NCI-H2107 treated with DMSO at 0.1 percent for 48 hours (cell line): Measurements from ENCODE around the gene XXYLT1.
"Not testable (repeated sequence)": the region's sequence is repeated elsewhere in the genome, so short reads cannot be mapped to it uniquely, and the experiment has no call there.

ENCODE experiments used
- DNase-seq: peaks from one replicate; lab custom pipeline; 2025; ENCODE audit not compliant: unreplicated experiment; lab: John Stamatoyannopoulos, UW

Gene XXYLT1

DNA sequence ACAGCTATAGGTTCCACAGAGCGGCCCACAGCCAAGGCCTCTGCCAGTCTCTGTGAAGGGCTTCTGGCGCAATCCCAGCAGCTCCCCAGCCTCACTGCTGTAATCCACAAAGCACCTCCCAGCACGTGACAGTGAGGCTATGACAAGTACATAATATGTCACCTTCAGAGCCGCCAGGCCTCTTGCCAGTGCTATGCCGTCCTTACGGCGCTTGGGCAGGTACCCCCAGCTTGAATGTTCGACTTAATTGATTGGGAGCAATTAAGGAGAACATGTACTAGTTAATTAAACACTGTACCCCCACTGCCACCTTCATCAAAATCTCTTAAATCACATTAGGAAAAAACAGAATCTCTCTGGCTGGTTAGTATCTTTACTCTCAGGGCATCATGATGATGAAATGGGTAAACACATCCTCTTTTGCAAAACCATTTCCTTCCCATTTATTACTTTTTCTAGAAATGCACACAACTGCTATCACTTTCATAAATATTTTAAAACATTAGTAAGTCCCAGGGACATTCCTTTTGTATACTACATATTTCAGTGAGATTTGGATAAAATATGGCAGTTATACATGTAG lies 169.9 kb downstream of the XXYLT1 start:
- DNase-seq: peak; percentile 55

DNA sequence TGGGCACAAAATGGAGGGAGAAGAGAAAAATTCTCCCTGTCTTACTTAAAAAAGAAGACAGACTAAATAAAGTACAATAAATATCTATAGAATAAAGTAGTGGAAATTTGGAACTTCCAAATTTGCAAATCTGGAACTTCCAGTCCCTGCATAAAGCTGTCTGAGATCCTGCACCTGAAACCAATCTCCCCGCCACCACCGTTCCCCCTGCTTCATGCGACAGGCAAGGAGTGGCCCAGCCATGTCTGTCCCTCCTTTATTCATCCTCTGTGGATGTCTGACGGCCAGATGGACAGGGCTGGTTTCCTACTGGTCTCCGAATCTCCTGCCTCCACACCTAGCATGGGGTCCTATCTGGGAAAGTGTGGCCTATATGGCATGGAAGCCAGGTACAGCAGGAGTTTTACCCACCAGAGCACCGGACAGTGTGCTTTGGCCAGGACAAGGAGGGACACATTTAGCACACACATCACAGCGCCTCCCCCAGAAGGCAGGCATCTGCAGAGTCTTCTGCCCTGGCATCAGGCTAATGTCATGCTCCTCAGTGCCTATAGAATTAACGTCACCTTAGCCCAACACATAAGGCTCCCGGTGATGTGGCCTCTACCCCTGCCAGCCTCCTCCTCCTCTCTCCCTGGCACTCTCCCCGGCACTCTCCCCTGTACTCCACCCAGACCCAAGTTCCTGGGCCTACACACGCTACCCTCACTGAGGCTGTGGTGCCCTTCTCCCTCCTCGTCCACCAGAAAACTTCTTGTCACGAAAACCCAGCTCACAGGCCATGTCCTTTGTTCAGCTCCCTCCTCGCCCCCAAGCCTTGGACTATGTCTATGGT lies 170.8 kb downstream of the XXYLT1 start:
- no peak for DNase-seq

DNA sequence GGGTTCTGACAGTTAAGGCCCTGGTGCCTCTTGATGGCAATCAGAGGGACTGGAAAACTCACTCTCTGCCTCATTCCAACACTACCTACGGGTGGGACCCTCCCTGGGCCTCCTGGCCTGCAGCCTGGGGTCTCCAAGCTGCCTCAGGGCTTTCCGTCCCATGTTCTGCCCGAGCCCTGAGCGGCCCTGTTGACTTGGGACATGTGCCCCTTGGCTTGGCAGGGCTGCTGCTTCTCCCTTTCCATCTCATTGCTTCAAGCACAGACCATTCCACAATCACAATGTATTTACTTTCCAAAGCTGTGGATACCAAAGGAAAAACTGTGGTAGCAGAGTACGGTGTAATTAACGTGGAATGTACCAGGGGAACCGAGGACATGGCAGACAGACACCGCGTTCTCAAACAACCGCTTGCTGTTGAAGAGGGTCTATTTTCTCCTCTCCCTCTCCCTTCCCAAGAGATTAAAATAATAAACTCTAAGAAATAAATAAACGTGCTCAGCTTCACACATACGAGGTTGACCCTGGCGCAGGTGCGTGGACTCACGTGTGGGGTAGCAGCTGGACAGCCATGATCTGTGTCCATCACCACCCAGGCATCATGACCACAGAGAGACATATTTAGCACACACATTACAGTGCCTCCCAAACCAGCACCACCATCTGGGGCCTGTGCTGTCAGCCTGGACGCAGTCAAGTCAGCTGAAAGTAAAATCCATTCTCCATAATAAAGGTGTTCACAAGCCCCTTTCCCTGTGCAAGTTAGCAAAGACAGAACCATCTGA lies 172.0 kb downstream of the XXYLT1 start:
- DNase-seq: no peak

DNA sequence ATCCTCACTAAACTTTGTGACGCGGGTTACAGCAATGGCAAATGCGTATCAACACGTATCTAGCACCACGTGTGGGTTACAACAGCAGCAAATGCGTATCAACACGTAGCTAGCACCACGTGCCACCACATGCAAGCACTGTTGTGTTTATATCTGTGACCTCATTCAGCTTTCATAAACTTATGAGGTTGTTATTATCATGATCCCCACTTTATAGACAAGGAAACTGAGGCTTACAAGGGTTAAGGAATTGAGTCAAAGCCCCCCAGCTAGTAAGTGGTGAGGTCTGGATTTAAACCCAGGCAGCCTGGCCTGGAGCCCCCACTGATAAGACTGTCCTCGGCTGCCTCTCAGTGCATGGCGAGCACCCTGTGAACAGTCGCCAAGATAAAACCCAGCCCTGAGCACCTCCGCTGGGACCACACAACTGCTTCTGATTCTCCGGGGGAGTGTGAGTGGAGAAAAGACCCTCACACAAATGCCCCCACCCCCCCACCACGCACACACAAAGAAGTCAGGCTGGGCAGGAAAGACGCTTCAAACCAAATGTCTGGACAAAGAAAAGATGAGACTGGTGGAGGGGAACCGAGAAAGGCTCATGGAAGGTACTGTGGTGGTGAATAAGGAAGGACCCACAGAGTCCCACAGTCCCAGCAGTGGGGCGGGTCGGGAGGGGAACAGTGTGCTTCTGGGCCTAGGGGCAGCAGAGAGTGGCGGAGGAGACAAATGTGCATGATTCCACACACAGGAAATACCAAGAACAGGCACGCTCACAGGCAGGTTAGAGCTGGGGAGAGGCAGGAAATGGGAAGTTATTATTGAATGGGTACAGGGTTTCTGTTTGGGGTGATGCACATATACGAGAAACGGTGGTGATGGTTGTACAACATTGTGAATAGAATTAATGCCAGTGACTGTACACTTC lies 173.4 kb downstream of the XXYLT1 start:
- no peak for DNase-seq

DNA sequence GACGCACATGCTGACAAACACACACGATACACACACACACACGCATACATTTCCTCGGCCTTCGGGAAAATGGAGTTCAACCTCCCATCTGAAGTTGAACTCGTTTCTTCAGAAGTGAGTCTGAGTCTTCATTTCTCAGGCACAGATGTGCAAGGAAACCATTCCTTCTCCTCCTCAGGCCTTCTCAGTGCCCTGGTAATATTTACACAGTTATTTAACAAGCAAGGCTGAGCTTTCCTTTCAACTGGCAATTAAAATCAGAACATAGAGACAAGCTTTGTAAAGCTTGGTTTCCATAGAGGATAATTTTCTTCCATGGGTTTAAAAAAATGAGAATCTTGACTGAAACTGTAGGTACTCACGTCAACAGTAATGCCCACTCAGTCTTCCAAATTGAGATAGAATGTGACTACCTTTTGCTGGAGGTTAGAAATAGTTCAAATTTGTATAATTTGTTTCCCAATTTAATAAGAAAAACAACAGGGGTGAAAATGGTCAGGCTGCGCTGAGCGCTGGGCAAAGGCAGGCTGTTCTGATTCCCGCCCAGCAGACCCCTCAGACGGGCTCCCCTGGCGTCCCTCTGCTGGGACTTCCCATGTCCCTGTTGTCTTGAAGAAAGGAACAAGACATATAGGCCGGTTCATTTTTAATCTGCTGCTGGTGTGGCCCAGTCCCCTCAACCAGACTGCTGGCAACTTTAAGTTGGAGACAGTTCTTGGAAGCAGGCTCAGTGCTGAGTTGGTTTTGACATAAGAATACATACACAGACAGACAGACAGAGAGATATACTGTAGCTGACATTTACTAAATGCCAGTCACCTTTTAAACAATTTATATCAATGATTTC lies 174.3 kb downstream of the XXYLT1 start:
- DNase-seq: no peak

DNA sequence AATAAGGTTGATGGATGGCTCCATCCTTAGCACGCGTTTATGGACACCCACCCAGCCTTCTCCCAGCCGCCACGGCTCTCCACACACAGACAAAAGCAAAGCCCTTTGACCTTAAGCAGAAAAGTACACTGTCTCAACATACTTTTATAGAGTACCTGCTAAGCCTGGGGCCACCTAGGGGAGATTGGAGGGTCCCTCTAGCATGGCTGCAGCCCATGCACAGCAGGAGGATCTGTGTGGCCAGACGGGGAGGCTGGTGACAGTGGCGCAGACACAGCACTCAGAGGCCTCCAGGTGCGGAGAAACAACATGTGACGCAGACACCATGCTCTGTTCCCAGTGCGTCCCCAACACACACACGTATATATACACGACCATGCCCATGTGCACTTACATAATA lies 174.9 kb downstream of the XXYLT1 start:
- no peak for DNase-seq

DNA sequence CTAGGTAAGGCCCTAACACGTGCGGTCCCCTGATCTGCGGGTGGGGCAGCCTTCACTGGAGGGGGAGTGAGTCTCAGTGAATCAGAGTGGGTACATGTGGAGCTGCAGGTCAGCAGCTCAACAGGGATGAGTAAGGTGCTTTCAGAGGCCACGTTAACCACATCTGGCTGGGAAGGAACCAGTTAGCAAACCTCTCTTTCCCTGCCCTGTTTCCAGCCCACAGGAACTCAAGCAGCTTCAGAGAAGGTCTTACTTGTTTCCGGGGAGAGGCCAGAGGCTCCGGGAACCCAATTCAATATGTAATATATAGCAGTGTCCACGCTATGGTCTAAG lies 175.3 kb downstream of the XXYLT1 start:
- DNase-seq: no peak

DNA sequence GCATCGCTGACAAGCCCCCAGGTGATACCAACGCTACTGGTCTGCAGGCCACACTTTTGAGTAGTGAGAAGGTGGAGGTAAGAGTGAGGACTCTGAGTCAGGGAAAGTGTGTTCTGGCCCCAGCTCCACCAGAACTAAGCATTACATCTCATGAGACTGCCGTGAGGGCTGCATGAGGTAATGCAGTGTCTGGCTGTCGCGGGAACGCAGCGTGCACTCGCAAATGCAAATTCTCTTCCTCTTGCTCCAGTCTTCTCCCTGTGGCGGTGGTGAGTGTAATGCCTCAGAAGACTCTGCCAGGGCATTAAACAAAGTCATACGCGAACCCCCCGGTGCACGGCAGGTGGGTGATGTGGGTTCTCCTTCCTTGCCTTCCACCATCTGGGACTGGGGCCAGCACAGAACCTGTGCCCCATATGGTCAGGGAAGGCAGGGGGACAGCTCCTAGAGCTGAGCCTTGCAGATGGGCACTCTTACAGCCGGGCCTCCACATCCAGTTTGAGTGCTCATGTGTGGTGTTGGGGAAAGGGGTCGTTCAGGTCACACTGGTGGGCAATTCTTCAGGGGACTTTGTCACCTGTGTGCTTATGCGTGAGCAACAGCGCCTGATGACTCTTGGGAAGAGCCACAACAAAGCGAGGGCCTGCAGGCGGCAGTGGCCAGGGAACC lies 175.8 kb downstream of the XXYLT1 start:
- DNase-seq: no peak

DNA sequence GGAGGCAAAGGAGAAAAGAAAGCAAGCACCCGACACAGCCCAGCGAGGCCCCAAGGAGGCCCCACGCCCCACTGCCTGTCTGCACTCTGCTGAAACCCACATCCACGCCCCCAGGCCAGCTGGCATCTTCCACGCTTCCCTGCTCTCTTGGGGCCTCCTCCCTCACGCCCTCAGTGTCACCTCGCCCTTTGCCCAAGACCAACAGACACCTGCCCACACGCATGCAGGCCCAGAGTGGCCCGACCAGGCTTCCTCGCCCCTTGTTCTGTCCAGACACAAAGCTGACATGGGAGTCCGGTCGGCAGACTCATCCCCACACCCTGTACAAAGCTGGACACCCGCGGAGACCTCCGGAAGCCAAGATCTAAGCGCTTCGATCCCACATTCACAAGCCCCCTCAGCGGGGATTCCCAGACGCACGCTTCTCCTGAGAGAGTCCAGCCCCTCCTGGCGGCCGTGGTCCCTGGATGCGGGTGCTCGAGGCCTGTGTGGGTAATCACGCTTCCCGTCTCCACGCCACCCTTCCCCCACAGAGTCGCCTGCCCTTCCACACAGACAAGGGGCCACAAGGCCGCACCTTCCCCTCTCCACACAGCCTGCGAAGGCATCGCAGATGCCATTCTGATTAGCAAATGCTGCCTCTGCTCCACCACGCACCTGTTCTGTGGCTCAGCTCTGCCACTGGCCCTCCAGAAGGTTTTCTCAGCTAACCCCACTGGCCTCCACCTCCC lies 176.6 kb downstream of the XXYLT1 start:
- no peak for DNase-seq

DNA sequence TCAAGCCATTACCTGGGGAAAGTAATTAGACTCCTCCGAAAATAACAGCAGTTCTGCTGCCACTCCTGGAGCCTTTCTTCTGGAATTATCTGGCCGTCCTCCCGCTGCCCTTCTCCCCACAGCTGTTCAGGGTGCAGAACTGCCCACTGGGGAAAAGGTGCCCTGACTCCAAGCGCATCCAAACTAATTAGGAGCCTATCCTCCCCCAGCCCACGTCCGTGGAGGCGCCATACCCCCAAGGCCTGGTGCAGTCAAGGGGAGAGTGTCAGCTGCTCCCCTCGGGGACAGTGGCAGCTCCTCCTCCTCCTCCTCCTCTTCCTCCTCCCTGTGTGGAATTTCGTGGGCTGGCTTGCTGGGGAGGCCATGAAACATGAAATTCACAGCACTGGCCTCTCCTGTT lies 177.2 kb downstream of the XXYLT1 start:
- no peak for DNase-seq

DNA sequence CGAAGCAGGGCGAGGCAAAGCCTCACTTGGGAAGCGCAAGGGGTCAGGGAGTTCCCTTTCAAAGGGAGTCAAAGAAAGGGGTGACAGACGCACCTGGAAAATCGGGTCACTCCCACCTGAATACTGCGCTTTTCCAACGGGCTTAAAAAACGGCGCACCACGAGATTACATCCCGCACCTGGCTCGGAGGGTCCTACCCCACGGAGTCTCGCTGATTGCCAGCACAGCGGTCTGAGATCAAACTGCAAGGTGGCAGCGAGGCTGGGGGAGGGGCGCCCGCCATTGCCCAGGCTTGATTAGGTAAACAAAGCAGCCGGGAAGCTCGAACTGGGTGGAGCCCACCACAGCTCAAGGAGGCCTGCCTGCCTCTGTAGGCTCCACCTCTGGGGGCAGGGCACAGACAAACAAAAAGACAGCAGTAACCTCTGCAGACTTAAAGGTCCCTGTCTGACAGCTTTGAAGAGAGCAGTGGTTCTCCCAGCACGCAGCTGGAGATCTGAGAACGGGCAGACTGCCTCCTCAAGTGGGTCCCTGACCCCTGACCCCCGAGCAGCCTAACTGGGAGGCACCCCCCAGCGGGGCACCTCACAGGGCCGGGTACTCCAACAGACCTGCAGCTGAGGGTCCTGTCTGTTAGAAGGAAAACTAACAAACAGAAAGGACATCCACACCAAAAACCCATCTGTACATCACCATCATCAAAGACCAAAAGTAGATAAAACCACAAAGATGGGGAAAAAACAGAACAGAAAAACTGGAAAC lies 182.9 kb downstream of the XXYLT1 start:
- not testable (repeated sequence) for DNase-seq

DNA sequence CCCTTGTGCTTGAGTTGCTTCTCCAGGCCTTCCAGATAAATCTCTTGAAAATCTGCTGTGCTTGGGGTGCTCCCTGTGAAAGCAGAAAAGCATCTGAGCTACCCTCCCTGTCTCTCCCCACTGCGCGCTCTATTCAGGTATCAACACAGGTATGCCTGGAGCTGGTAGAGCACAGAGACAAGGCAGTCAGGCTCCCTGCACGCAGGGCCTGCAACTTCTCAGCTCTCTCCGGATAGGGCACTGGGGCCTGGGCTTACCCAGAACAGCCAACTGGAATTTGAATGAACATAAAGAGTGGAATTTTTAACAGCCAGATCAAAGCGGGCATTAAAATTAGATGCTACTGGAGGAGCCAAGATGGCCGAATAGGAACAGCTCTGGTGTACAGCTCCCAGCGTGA lies 183.6 kb downstream of the XXYLT1 start:
- DNase-seq: no peak

DNA sequence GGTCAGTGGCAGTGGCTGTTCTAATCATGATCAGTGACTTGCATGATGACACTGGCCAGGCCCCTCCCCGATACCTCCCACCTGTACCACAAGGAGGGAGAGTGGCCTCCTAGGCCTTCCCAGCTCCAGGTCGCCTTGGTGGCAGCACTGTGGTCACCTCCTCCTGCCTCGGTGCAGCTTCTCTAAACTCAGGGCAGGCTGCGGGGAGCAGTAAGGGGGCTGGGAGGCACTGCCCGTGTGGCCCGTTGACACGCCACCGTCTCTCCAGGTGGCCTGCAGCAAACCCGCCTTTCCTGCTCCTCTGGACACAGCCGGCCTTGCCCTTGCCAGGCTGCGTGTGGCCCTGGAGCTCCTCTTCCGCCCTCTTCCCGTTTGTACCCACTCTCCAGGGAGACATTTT lies 184.1 kb downstream of the XXYLT1 start:
- no peak for DNase-seq

DNA sequence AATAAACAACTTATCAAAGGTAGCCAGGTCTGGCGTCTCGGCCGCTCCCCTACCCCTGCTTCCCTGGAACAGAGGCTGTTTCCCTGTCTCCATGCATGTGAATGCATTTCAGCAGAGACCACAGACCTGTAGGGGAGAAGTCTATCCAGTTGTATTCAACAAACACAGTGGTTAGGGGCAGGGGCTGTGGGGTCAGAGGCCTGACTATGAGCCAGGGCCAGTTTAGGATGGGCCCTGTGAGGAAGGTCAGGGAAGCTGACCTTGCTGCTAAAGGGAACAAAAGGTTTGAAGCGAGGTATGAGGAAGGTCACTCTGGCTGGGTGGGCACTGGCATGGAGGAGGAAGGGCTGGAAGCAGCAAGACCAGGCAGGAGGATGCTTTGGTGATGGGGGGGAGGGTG lies 184.6 kb downstream of the XXYLT1 start:
- DNase-seq: no peak

DNA sequence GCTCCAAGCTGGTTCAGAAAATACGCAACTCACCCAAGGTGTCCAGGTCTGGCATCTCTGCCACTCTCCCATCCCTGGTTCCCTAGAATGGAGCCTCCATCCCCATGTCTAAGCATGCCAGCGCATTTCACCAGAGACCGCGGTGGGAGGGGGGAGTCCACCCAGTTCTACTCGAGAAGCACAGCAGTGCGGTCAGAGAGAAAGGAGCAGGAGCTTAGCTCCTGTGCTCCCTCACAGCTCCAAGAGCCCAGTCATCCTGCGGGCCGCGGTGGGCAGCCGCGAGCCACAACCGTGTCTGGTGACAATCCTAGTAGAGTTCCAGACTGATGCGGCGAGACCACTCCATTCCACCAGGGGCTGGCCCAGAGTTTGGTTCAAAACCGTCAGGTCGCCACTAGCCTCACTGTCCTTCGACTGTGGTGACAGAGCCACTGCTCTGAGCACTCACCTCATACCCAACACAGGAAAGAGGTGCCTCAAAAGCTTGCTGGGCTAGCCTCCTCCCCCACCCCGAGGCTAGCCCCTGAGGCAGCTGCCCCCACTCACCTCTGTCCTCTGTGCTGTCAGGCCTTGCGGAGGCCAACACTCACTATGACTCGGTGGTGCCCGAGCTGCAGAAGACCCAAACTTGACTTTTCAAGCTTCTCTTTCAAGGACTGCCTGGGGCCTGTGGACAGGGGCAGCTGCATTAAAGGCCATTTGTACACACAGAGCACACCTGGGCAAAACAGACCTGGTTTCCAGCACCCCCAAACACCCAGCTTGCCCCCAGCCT lies 185.4 kb downstream of the XXYLT1 start:
- no peak for DNase-seq

DNA sequence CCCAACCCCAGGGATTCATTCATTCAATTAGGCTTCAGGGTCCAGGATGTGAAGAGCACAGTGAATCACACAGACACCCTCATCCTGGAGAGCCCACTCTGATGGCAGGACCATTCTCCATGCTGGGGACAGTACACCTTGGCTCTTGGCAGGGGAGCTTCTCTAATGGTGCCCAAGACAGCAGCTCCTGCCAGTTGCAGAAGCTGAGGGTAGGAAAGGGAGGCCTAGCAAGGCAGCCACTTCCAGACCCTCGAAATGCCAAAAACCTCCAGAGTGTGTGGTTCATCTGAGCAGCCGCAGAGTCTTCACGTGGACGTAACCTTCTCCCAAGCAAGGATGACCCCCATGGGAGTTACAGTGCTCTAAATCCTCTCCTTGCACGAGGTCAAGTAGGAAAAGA lies 186.2 kb downstream of the XXYLT1 start:
- DNase-seq: no peak

DNA sequence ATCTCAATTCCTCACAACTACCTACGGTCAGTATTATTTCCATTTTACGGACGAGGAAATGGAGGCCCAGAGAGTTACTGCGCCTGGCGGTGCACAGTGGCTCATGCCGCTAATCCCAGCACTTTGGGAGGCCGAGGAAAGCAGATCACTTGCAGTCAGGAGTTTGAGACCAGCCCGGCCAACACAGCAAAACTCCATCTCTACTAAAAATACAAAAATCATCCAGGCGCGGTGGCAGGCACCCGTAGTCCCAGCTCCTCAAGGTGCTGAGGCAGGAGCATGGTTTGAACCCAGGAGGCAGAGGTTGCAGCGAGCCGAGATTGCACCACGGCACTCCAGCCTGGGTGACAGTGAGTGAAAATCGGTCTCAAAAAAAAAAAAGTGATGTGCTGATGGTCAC lies 187.3 kb downstream of the XXYLT1 start:
- no peak for DNase-seq

DNA sequence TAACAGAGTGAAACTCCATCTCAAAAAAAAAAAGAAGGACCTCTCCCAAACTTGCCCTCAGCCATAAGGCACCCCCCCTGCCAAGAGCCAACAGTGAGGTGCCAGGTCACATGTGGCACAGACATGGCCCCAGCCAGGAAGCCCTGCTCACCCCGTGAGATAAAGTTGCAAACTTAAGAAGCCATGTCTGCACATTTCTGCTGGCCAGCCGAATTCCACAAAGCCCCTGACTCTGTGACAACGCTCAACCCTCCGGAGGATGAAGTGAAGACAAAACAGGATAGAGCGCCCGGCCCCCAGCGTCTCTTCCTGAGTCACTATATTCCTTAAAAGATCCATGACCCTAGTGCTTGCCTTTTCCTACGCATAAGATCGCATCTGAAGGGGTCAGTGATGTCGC lies 188.1 kb downstream of the XXYLT1 start:
- DNase-seq: no peak
